ENCODE results near the gene ACBD4.

The ACBD4 gene, protein sequence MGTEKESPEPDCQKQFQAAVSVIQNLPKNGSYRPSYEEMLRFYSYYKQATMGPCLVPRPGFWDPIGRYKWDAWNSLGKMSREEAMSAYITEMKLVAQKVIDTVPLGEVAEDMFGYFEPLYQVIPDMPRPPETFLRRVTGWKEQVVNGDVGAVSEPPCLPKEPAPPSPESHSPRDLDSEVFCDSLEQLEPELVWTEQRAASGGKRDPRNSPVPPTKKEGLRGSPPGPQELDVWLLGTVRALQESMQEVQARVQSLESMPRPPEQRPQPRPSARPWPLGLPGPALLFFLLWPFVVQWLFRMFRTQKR

DNA sequence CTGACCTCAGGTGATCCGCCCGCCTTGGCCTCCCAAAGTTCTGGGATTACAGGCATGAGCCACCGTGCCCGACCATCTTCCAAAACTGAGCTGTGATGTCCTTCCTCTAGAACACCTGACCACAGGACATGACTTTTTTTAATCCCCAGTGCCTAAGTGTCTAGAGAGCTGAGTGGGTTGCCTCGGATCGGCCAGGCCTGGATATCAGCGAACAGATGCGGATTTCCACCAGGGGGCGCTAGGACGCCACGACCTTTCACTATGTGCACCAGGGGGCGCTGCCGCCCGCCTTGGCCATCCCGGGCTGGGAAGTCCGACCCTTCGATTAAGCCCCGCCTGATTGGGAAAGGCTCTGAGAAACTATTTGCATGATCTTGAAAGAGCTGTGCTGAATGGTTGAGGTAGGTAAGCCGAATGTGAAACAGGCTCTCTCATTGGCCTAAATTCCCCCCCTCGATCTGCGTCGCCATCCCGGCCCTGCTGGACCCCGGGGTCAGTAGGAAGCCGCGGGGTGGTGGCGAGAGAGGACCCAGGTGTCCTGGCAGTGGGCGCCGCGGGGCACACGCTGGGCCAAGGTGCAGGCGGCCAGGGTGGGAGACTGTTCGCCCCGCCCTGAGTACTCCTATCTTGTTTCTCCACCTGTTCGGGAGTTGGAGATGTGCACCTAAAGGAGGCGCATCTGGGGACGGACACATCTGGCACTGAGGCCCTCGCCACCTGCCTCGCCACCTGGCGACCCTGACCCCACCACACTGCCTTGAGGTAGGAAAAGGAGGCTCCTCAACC, at the start of gene ACBD4:
ACBD4 (plus strand) TSS at position 496 of the 786 bp plus-strand sequence. CDS start 458 bp downstream, outside the sequence.
- peak; percentile 95 for DNase-seq (ENCODE audit: low read depth)

DNA sequence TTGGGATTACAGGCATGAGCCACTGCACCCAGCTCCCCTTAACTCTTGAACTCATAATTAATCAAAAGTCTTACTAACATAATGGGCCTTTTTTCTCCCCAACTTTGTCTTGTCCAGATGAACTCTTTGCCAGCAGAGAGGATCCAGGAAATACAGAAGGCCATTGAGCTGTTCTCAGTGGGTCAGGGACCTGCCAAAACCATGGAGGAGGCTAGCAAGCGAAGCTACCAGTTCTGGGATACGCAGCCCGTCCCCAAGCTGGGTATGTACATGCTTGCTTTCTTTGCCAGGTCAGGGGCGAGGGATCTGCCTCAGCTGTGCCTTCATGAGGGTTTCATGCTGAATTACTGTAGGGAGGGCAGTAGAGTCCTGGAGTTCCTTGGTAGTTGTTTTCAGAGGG, 49.1 kb upstream of the ACBD4 start:
- DNase-seq (ENCODE audit: low read depth) = no peak

DNA sequence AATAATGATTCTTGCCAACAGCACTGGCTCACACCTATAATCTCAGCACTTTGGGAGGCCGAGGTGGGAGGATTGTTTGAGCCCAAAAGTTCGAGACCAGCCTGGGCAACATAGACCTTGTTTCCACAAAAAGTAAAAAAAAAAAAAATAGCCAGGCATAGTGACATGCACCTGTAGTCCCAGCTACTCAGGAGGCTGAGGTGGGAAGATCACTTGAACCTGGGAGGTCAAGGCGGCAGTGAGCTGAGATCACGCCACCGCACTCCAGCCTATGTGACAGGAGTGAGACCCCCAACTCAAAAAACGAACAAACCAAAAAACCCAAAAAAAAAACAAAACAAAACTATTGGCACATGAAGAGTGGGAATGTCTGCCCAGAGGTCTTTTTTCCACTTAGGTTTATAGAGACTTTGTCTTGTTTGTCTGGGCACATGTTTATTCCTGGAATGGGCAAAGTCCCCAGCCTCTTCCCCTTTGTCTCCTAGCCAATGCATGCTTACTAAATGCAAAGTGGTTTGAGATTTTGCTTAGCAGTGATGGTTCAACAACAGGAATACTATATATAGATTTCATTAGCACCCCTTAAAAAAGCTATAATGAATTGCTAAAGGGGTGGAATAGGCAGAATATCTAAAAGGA, 48.5 kb upstream of the ACBD4 start:
- no peak for DNase-seq (ENCODE audit: low read depth)

DNA sequence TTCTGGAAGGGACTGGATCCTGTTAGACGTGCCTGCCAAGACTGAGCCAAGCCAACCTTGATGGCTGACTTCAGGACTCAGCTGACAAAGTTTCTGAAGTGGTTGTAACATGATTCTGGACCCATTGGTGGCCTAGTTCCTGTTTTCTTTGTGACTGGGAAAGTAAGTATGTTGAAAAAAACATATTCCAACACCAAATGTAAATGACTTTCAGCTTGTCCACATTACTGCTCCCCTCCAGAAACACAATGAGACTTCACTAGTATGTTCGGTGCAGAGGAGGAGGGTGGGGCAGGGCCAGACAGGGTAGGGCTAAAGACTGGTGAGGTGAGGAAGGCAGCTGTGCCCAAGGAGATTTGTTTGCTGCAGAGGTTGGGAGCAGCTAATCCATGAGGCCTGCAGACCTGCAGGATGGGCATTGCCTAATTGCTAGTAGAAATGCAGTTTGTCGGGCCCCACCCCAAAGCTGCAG, 47.9 kb upstream of the ACBD4 start:
- DNase-seq (ENCODE audit: low read depth) = no peak

DNA sequence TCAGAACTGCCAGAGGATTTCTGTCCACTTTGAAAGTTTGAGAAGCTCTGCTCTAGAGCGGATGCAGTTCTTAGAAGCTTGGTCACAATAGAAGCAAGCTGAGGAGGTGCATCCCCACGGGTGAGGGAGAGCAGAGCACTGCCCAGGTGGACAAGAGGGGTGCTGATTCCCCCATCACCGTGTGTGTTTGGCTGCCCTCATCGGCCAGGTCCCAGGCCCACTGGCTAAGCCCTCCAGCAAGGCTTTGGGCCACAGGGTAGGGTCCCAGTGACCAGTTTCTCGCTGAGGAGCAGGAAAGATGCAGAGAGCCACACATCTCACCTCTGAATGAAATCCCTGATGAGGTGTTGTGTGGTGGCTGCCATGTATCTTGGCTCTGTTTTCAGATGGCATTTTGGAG, 47.5 kb upstream of the ACBD4 start:
- no peak for DNase-seq (ENCODE audit: low read depth)

DNA sequence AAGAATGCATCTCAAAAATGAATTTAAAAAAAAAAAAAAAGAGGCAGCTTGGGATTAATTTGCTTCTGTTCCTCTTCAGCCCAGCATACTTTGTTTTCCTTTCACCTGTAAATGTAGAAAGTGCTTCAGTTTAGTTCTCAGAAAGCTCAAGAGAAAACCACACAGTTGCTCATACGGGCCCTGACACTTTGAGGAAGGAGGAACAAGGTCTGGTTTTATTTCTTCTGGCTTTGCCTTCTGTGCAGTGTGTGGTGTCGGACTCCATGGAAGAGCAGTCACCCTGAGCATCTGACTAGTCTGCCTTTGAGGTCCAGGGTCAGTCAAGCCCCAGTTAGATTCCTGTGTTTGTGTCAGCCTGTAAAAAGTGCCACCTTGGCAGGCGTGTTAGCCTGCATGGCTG, 46.7 kb upstream of the ACBD4 start:
- no peak for DNase-seq (ENCODE audit: low read depth)

DNA sequence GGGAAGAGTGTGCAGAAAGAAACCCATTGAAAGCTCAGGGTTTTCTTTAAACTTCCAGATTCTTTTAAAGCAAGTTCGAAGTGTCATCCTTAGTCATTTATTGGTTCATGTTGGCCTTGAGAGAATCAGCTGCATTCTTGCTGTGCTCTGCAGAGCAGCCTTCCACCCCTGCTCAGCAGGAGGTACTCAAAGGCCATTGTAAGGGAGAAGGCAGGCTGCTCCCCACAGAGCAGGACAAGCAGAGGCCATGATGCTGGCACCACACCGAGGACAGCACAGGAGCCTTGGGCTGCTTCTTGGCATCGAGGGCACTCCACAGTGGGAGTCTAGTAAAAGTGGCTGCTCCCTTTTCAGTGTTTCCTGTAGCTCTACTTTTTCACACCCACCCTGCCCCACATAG, 44.8 kb upstream of the ACBD4 start:
- DNase-seq (ENCODE audit: low read depth) = no peak

DNA sequence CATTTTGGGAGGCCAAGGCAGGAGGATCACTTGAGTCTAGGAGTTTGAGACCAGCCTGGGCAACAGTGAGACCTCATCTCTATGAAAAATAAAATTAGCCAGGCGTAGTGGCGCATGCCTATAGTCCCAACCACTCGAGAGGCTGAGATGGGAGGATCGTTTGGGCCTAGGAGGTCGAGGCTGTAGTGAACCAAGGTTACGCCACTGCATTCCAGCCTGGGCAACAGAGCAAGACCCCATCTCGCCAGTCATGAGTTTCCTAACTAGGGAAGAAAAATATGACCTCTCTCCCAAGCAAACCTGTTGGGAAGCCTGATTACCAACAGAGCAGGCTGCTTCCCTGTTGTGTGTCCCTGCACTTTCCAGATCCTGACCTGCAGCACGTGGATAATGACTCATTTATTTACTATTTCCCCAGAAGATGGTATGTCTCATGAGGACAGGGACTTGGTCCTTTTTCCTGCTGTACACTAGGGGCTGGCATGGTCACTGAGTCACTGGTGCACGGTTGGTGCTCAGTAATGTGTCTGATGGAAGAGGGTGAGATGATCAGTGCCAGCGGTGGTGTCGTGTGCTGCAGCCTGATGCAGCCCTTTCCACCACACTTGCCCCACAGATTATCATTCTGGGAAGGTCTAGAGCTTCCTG, 43.6 kb upstream of the ACBD4 start:
- no peak for DNase-seq (ENCODE audit: low read depth)

DNA sequence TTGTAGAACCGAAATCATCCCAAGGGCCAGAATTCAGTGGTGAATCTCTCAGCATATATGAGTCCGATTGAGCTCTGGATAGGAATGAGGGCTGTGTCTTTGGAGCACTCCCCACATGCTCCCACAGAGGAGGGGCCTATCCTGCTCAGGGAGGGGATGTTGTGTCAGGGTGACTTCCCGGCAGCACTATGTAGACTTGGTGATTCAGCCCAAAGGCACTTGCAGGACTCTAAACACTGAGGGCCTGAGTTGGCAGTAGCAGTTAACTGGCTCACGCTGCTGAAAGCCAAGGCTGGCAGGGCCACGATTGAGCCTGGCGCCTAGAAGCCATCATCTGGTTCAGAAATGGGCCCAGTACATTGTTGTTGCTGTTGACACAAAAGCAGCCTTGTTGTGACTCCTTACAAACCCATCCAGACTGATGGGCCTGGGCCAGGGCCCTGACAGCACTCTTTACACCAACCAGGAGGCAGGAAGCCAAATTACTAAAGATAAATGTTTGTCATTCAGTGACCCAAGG, 42.5 kb upstream of the ACBD4 start:
- DNase-seq (ENCODE audit: low read depth) = no peak

DNA sequence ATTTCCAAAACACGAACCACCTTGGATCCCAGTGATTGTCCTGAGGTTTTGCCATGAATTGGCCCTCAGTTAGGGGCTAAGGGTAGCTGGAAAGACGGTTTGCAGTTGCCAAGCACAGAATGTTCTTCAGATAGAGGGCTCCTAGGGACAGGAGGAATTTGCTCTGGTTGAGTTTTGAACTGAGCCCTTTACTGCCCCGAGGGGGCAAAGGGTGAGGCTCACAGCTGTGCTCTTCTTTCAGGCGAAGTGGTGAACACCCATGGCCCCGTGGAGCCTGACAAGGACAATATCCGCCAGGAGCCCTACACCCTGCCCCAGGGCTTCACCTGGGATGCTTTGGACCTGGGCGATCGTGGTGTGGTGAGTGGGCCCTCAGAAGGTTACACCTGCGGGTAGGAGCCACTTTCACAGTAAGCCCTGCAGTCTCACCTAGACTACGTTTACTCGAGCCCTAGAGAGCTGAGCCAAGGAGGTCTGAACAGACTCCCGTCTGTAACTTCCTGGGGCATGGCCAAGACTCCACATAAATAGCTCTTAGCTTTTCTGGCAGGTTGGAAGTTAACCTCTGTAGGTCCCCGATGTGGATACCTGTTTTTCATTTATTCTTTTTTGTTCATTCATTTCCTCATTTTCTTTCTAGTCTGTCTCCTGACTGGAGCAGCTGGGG, 41.9 kb upstream of the ACBD4 start:
- DNase-seq (ENCODE audit: low read depth) = no peak

DNA sequence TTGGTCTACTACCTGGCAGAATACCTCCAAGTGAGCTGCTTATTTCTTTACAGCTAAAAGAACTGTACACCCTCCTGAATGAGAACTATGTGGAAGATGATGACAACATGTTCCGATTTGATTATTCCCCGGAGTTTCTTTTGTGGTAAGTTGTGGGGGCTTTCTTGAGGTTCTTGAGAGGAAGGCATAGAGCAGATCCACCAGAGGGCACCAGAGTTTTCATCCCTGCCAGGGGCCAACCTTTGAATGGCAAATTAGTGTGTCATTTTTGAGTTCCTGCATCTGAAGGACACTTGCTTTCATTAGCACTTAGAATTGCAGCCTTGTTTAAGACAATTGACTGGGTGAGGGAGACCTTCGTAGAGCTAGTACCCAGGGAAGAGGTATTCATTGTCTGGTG, 39.3 kb upstream of the ACBD4 start:
- no peak for DNase-seq (ENCODE audit: low read depth)

DNA sequence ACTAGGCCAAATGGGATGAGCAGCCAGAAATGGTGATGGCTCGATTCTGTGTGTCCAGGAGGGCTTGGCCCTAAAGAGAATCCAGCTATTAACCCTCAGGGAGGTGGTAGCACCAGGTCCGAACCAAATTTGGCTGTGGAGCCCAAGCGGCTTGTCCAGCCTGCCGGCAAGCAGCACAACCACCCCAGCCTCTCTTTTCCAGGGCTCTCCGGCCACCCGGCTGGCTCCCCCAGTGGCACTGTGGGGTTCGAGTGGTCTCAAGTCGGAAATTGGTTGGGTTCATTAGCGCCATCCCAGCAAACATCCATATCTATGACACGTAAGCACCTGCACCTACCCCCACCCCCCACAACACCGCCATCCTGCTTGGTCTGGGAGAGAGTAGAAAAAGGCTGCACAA, 38.6 kb upstream of the ACBD4 start:
- no peak for DNase-seq (ENCODE audit: low read depth)

DNA sequence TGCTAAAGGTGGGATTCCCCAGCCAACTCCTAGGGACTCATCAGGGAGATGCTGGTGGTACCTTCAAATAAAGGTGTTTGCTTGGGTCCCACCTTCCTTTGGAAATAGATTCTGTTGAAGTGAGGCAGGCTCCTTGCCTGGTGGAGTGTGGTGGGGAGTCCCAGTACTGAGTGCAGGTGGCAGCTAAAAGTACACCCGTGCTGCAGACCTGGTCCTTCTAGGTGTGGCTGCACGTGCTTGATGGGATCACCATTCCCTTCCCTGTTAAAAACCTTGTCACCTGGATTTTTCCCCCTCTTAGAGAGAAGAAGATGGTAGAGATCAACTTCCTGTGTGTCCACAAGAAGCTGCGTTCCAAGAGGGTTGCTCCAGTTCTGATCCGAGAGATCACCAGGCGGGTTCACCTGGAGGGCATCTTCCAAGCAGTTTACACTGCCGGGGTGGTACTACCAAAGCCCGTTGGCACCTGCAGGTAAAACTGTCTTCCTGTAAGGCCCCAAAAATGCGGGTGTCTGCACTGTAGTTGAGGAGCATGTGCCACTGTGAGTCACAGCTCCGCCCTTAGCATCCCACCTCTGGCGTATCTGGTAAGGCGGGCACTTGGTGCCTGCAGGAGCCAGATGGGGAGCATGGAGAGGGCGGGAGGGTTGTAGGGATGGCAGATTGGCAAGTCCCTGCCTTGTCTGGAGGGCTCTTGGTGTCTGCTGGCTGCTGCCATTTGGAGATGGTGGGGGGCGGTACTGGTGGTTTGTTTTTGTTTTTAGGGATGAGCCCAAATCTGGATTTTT, 37.2 kb upstream of the ACBD4 start:
- DNase-seq (ENCODE audit: low read depth) = no peak

DNA sequence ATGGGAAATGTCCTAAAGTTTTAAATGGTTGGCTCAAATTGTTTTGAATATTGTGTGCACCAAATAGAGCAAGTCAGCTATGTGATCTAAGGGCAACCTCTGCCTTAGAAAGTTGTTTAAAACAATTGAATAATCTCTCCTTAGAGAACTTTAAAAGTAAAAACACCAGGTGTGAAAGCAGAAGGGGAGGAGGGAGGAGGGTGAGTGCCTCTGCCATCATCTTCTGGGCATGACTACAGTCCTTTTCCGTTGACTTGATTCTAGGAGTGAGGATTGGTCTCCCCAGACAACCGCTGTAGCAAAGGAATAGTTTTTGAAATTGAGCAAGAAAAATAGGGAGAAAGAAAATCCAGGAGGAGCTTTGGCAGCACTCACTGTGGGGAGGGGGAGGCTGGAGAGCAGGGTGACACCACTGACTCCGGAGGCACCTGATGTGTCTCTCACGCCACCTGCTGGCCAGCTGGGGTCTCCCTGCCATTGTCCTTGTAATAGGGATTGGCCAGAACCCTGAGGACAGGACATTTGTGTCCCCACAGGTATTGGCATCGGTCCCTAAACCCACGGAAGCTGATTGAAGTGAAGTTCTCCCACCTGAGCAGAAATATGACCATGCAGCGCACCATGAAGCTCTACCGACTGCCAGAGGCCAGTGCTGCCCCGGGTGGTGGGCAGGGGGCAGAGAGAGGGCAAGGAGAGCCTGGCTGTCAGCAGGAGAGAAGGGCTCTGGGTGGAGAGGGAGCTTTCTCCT, 36.4 kb upstream of the ACBD4 start:
- peak; percentile 56 for DNase-seq (ENCODE audit: low read depth)

DNA sequence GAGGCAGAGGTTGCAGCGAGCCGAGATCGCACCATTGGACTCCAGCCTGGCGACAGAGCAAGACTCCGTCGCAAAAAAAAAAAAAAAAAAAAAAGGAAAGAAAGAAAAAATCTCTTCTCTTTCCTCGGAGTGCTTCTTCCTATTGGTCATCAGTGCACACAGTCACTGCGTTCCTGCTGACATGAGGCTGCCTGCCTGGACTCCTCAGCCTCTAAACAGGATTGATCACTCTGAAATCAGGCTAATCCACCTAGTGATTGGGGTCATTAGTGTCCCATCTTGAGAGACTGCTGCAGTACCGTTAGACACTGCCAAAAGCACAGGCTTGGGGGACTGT, 34.0 kb upstream of the ACBD4 start:
- DNase-seq (ENCODE audit: low read depth) = no peak

DNA sequence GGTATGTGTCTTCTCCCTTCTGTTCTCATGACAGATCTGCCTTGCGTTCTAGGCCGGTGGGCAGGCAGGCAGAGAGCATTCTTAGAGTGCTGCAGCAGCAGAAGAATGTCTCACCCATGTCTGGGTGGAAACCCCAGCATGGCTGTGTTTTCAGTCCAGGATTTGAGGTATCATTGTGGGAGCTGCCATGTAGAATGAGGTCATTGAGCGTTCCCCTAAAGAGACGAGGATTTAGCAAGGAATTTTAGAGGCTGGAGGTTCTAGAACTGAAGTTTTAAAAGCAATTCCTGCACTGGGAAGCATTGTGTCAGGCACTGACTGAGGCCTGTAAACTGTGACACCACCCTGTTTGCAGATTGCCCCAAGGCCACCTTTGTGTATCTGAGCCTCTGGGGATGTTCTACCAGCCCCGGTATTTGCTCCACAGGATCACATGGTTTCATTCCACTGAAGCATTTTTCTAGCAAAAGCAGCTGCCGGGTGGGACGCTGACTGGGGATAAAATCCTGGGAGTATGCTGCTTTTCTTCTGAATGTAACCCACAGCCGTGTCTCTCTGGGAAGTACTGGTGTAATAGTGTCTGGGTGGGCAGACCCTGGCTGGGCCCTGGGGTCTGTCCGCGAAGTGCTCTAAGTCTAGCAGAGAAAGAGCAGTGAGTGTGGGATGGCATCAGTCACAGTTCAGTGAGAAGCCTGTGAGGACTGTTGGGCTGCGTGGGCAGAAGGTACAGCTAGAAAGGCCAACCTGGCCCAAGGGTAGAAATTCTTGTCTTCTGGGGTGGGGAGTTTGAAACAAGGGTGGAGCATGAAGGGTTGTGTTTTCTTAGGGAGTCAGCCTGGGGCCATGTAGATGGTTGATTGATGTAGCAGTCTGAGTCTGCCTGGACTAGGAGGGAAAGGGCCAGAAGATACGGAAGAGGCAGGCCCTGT, 33.3 kb upstream of the ACBD4 start:
- DNase-seq (ENCODE audit: low read depth) = no peak

DNA sequence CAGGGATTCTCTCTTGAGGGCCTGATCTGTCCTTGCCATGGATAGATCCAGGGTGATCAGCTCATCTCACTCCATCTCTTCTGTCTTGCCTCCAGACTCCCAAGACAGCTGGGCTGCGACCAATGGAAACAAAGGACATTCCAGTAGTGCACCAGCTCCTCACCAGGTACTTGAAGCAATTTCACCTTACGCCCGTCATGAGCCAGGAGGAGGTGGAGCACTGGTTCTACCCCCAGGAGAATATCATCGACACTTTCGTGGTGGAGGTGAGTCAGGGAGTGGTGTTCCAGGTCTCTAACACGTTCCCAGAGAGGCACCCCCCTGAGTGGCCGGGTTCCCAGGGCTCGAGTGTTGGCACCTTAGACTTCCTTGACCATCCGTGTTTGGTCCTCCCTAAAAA, 32.6 kb upstream of the ACBD4 start:
- no peak for DNase-seq (ENCODE audit: low read depth)

DNA sequence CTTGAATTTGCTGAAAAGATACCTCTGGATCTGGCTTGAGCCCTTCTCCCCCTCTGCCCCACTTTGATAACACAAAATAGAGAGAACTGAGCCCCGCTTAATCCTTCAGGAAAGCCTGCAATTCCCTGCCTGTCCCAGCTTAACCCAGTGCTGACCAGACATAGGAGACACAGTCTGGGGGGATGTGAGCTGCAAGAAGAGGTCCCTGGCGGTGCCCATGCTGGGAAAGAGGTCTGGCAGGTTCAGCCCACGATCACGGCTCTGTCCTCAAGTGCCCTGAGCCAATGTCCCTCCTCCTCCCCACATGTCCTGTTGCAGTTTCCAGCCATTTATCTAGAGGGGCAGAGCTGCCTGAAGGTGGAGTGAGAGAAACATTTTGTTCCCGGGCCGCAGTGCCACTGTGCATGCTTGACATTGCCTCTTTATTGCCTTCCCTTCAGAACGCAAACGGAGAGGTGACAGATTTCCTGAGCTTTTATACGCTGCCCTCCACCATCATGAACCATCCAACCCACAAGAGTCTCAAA, 32.2 kb upstream of the ACBD4 start:
- DNase-seq (ENCODE audit: low read depth) = no peak

DNA sequence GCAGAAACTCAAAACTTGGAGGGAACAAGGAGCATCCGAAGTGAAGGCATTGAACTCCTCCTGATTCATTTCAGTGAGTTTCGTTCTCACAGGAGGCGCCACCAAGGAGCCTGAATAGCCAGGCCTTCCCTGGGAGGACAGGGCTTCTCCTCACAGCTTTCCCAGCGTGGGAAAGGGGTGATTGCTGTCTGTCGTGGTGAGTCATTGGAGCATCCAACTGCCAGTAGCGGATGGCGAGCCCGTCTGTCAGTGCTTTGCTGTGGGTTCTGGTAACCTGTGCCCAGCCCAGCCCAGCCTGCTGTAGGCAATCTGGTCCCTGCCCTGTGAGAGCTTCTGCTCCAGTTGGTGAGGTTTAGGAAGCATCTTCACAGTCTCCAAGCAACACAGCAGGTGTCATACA, 31.5 kb upstream of the ACBD4 start:
- no peak for DNase-seq (ENCODE audit: low read depth)

Data from stimulated activated CD8-positive, alpha-beta memory T cell treated with anti-CD3 and anti-CD28 coated beads, Interleukin-15, amount 100 ng/mL, for 1 hour (primary cell).